ENCODE data around the gene EGFL6.
A peak's percentile ranks its signal among the peaks of the same experiment; 100 is the strongest.

The EGFL6 gene

DNA sequence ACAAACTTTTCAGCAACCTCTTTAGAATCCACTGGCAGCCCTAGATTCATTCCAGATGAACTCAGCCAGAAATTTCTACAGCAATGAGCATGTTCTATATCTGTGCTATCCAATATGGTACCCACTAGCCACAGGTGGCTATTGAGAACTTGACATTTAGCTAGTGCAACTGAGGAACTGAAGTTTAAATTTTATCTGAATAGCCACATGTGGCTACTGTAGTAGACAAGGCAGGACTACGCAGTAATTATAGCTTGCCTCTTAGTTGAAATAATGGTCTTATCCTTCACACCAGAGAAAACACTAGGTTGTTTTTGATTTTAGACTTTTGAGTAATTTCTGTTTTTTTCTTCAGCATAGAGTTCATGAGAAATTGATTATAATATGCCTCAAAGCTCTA is 80.9 kb downstream of the EGFL6 start:
- H3K79me2 ChIP-seq (ENCODE audit: low read length) = peaks cover 14% of the 10 kb centered on the region
- H2AFZ ChIP-seq (ENCODE audit: low read length) = no peak overlapping the region
- no peak overlapping the region for H3K9ac ChIP-seq (ENCODE audit: low read length)
- TF ChIP-seq EZH2phosphoT487 (IDR thresholded peaks at IDR 0.05; ENCODE audit: low read length) (no peak), EZH2 (optimal IDR thresholded peaks at IDR 0.05; ENCODE audit: low read depth, low read length) (no peak), CTCF (IDR thresholded peaks at IDR 0.05; ENCODE audit: low read length) (no peak)
- no peak for DNase-seq
- no peak overlapping the region for H3K27ac ChIP-seq (ENCODE audit: low read length)
- H3K27me3 ChIP-seq (replicated peaks; ENCODE audit: insufficient read depth, low read length) = no peaks in the 10 kb centered on the region
- no peak overlapping the region for H3K4me2 ChIP-seq (ENCODE audit: low read depth, low read length)
- no peak overlapping the region for H3K4me3 ChIP-seq (ENCODE audit: low read length)
- no peaks in the 10 kb centered on the region for H3K9me2 ChIP-seq (replicated peaks; ENCODE audit: insufficient read depth, low read length)
- no peaks in the 10 kb centered on the region for H3K9me3 ChIP-seq (replicated peaks; ENCODE audit: insufficient read depth, low read length)
- no peaks in the 10 kb centered on the region for H3K36me3 ChIP-seq (replicated peaks; ENCODE audit: insufficient read depth, low read length)
- H4K20me1 ChIP-seq (ENCODE audit: insufficient read depth, low read length) = no peaks in the 10 kb centered on the region
- H3K4me1 ChIP-seq (ENCODE audit: low read length) = peaks cover 7% of the 10 kb centered on the region; the same call in 1 of the 2 replicates
- H3F3A ChIP-seq (ENCODE audit: insufficient read depth, low read length) = peaks cover 9% of the 10 kb centered on the region; the same call in 1 of the 2 replicates

DNA sequence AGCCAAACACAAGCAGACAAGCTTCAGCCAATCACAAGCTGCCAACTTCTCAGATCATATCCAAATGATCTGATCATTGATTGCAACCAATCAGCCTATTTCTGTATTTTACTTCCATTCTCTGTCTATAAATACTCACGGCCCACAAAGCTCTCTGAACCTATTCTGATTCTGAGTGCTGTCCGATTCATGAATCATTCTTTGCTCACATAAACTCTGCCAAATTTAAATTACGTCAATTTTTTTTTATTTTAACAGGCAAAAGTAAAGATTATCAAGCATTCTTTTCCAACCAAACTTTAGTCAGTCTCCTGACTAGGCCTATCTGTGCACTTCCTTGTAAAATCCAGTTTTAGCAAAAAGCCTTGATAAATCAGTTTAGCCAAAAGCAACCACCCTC is 81.7 kb downstream of the EGFL6 start:
- Histone ChIP-seq H3K4me2 (ENCODE audit: low read depth, low read length) (no peak overlapping the region), H3K9me2 (replicated peaks; ENCODE audit: insufficient read depth, low read length) (no peaks in the 10 kb centered on the region), H4K20me1 (ENCODE audit: insufficient read depth, low read length) (no peaks in the 10 kb centered on the region), H2AFZ (ENCODE audit: low read length) (no peak overlapping the region), H3K27ac (ENCODE audit: low read length) (no peak overlapping the region), H3K79me2 (ENCODE audit: low read length) (peaks cover 14% of the 10 kb centered on the region), H3K27me3 (replicated peaks; ENCODE audit: insufficient read depth, low read length) (no peaks in the 10 kb centered on the region), H3F3A (ENCODE audit: insufficient read depth, low read length) (peaks cover 9% of the 10 kb centered on the region; the same call in 1 of the 2 replicates), H3K9ac (ENCODE audit: low read length) (no peak overlapping the region), H3K9me3 (replicated peaks; ENCODE audit: insufficient read depth, low read length) (no peaks in the 10 kb centered on the region), H3K4me1 (ENCODE audit: low read length) (peaks cover 7% of the 10 kb centered on the region; the same call in 1 of the 2 replicates), H3K36me3 (replicated peaks; ENCODE audit: insufficient read depth, low read length) (no peaks in the 10 kb centered on the region), H3K4me3 (ENCODE audit: low read length) (no peak overlapping the region)
- DNase-seq = no peak
- TF ChIP-seq CTCF (IDR thresholded peaks at IDR 0.05; ENCODE audit: low read length) = no peak
- no peak for TF ChIP-seq EZH2phosphoT487 (IDR thresholded peaks at IDR 0.05; ENCODE audit: low read length)
- no peak for TF ChIP-seq EZH2 (optimal IDR thresholded peaks at IDR 0.05; ENCODE audit: low read depth, low read length)

- no peak for DNase-seq
- no peaks in the 10 kb centered on the region for H4K20me1 ChIP-seq (ENCODE audit: insufficient read depth, low read length)
Measured at GRCh38 chrX:13652287-13652793, 82.9 kb downstream of the EGFL6 start.

More at GRCh38 chrX:13652287-13652793, 82.9 kb downstream of the EGFL6 start:
- no peaks in the 10 kb centered on the region for H3K36me3 ChIP-seq (replicated peaks; ENCODE audit: insufficient read depth, low read length)
- H3K9me3 ChIP-seq (replicated peaks; ENCODE audit: insufficient read depth, low read length) = no peaks in the 10 kb centered on the region
- peaks cover 9% of the 10 kb centered on the region; the same call in 1 of the 2 replicates for H3F3A ChIP-seq (ENCODE audit: insufficient read depth, low read length)
- H2AFZ ChIP-seq (ENCODE audit: low read length) = peak overlapping the region; percentile 71
- peak overlapping the region; percentile 94 for H3K4me2 ChIP-seq (ENCODE audit: low read depth, low read length)
- H3K4me3 ChIP-seq (ENCODE audit: low read length) = peak overlapping the region; percentile 77
- TF ChIP-seq EZH2 (optimal IDR thresholded peaks at IDR 0.05; ENCODE audit: low read depth, low read length) (no peak), EZH2phosphoT487 (IDR thresholded peaks at IDR 0.05; ENCODE audit: low read length) (no peak), CTCF (IDR thresholded peaks at IDR 0.05; ENCODE audit: low read length) (no peak)
- peak overlapping the region; percentile 92; the same call in 1 of the 2 replicates for H3K27ac ChIP-seq (ENCODE audit: low read length)
- peak overlapping the region; percentile 46; the same call in 1 of the 2 replicates for H3K9ac ChIP-seq (ENCODE audit: low read length)
- H3K79me2 ChIP-seq (ENCODE audit: low read length) = peaks cover 14% of the 10 kb centered on the region
- no peaks in the 10 kb centered on the region for H3K27me3 ChIP-seq (replicated peaks; ENCODE audit: insufficient read depth, low read length)
- no peaks in the 10 kb centered on the region for H3K9me2 ChIP-seq (replicated peaks; ENCODE audit: insufficient read depth, low read length)
- peaks cover 7% of the 10 kb centered on the region; the same call in 1 of the 2 replicates for H3K4me1 ChIP-seq (ENCODE audit: low read length)

Measured in MM.1S (cell line).